ENCODE measurements around the gene CPLX4. TPM values are rescaled to one million over a fixed set of nuclear protein-coding genes. Genes with fewer than 3 reads are reported as not detected.

The CPLX4 gene
- polyA plus RNA-seq, 1 donor: not detected

- peak; percentile 16 for DNase-seq (ENCODE audit: low read depth)
These were observed 10.1 kb downstream of the CPLX4 start for GRCh38 chr18:59308248-59308937.

GRCh38 chr18:59306640-59307039 is 11.8 kb downstream of the CPLX4 start:
- no peak for DNase-seq (ENCODE audit: low read depth)

- no peak for DNase-seq (ENCODE audit: low read depth)
These were observed 13.2 kb downstream of the CPLX4 start for GRCh38 chr18:59305295-59305694.

GRCh38 chr18:59303656-59304195 is 14.7 kb downstream of the CPLX4 start:
- no peak for DNase-seq (ENCODE audit: low read depth)

- no peak for DNase-seq (ENCODE audit: low read depth)
These were observed 15.4 kb downstream of the CPLX4 start for GRCh38 chr18:59303006-59303405.

- no peak for DNase-seq (ENCODE audit: low read depth)
These were observed 16.5 kb downstream of the CPLX4 start for GRCh38 chr18:59301929-59302328.

- DNase-seq (ENCODE audit: low read depth): no peak
These were observed 17.7 kb downstream of the CPLX4 start for GRCh38 chr18:59300676-59301285.

GRCh38 chr18:59298871-59299270 is 19.6 kb downstream of the CPLX4 start:
- DNase-seq (ENCODE audit: low read depth): no peak

GRCh38 chr18:59293317-59293716 is 25.1 kb downstream of the CPLX4 start:
- no peak for DNase-seq (ENCODE audit: low read depth)

- no peak for DNase-seq (ENCODE audit: low read depth)
These were observed 32.1 kb downstream of the CPLX4 start for GRCh38 chr18:59286341-59286740.

- no peak for DNase-seq (ENCODE audit: low read depth)
These were observed 36.1 kb downstream of the CPLX4 start for GRCh38 chr18:59282341-59282740.

- no peak for DNase-seq (ENCODE audit: low read depth)
These were observed 38.7 kb downstream of the CPLX4 start for GRCh38 chr18:59279722-59280121.

- DNase-seq (ENCODE audit: low read depth): no peak
These were observed 39.3 kb downstream of the CPLX4 start for GRCh38 chr18:59279193-59279592.

GRCh38 chr18:59278793-59279192 is 39.7 kb downstream of the CPLX4 start:
- DNase-seq (ENCODE audit: low read depth): no peak

- DNase-seq (ENCODE audit: low read depth): no peak
These were observed 42.4 kb downstream of the CPLX4 start for GRCh38 chr18:59276047-59276446.

- DNase-seq (ENCODE audit: low read depth): no peak
These were observed 43.0 kb downstream of the CPLX4 start for GRCh38 chr18:59275406-59275949.

GRCh38 chr18:59274533-59274928 is 43.9 kb downstream of the CPLX4 start:
- DNase-seq (ENCODE audit: low read depth): no peak

GRCh38 chr18:59273759-59274532 is 44.5 kb downstream of the CPLX4 start:
- DNase-seq (ENCODE audit: low read depth): no peak

GRCh38 chr18:59272891-59273758 is 45.3 kb downstream of the CPLX4 start, which contains the start of gene RAX:
Gene RAX, minus strand, starts transcription at chr18:59273454. Its CDS starts 248 bp downstream, at chr18:59273206.
- DNase-seq (ENCODE audit: low read depth): no peak

- no peak for DNase-seq (ENCODE audit: low read depth)
These were observed 46.1 kb downstream of the CPLX4 start for GRCh38 chr18:59272221-59272888.

All from forelimb muscle (tissue), 1 donor.